Spleen (tissue), 11 donors: ENCODE data around the gene ART4. TPM values are rescaled to one million over a fixed set of nuclear protein-coding genes. Genes with fewer than 3 reads are reported as not detected.

Experiments used
- DNase-seq: peaks from one replicate; pipeline ENCODE4 v3.0.0-alpha.2; 2020
- H3K27ac ChIP-seq, 8 donors: fragments of 200-600 bp; sonication (generic) in 7 of 8; 1 replicate in 4 of 8; 2 replicates in 4 of 8; pipeline versions ENCODE4 v1.5.0 to v1.8.0; 2016 to 2021; ENCODE audit warnings: inconsistent platforms in 4 of 8, mild to moderate bottlenecking in 4 of 8, moderate library complexity in 1 of 8
- H3K27me3 ChIP-seq, 7 donors: fragments of 200-600 bp; sonication (generic) in 6 of 7; replicated peaks in 1 of 7; 1 replicate in 4 of 7; 2 replicates in 3 of 7; pipeline versions ENCODE4 v1.5.0 to v1.8.0; 2016 to 2021; ENCODE audit warnings: inconsistent platforms in 3 of 7, mild to moderate bottlenecking in 1 of 7
- H3K36me3 ChIP-seq, 6 donors: fragments of 200-600 bp; sonication (generic) in 5 of 6; 1 replicate in 4 of 6; 2 replicates in 2 of 6; pipeline versions ENCODE4 v1.5.0 to v1.8.0; 2016 to 2021; ENCODE audit warnings: inconsistent platforms in 2 of 6
- H3K4me1 ChIP-seq, 6 donors: fragments of 200-600 bp; sonication (generic) in 5 of 6; 1 replicate in 3 of 6; 2 replicates in 3 of 6; pipeline versions ENCODE4 v1.5.0 to v1.8.0; 2016 to 2021; ENCODE audit warnings: inconsistent platforms in 3 of 6
- H3K4me3 ChIP-seq, 8 donors: fragments of 200-600 bp; sonication (generic) in 7 of 8; 1 replicate in 4 of 8; 2 replicates in 4 of 8; pipeline versions ENCODE4 v1.5.0 to v1.8.0; 2016 to 2021; ENCODE audit warnings: inconsistent platforms in 4 of 8, mild to moderate bottlenecking in 4 of 8, moderate library complexity in 2 of 8
- H3K9me3 ChIP-seq, 8 donors: fragments of 200-600 bp; sonication (generic) in 7 of 8; 1 replicate in 4 of 8; 2 replicates in 4 of 8; pipeline versions ENCODE4 v1.5.0 to v1.8.0; 2016 to 2021; ENCODE audit warnings: inconsistent platforms in 4 of 8
- POLR2A ChIP-seq, 3 donors: fragments of 450-650 bp; IDR thresholded peaks; one replicate each; pipeline ENCODE4 v1.5.1; 2017; ENCODE audit warnings: antibody characterized with exemption in 3 of 3, mild to moderate bottlenecking in 1 of 3
- POLR2AphosphoS5 ChIP-seq, 3 donors: sonication (generic); formaldehyde crosslinking; IDR thresholded peaks; one replicate each; pipeline ENCODE4 v1.5.1; 2017; ENCODE audit warnings: antibody characterized with exemption in 3 of 3
- WGBS, 5 donors: extraction: QIAGEN DNeasy Blood & Tissue Kit in 3 of 5; methylation state at CpG; one replicate each; pipeline versions ENCODE4 v1.1.5 to v1.1.7; 2013 to 2018; 5-methylcytosine and 5-hydroxymethylcytosine counted together
- intact Hi-C: fragments of 100-400 bp; cut with DNase I; formaldehyde crosslinking; loops from one replicate; pipeline ENCODE4 v1.15.0; 2023; ENCODE audit warnings: low total_unique reads
- polyA plus RNA-seq, 3 donors: library from polyadenylated mRNA; stranded (reverse); fragments of 200-250 nt; gene quantifications; one replicate each; pipeline ENCODE4 v1.2.1, GENCODE V29; 2013
- total RNA-seq, 7 donors: library from RNA; depleted of rRNA in 3 of 7; stranded (reverse); fragments of >200 nt in 3 of 7; fragmentation: NEBNext Ultra II Directional in 4 of 7; extraction: Animal tissue kit (Norgen Biotek cat#: 25700) in 4 of 7; gene quantifications; one replicate each; pipeline versions ENCODE4 v1.1.0 to v1.2.1, GENCODE V29; 2016 to 2021
- TF ChIP-seq, protein P1 (sequence below), 11 experiments: fragments of 200-600 bp in 7 of 11; fragments of 450-650 bp in 4 of 11; sonication (generic) in 4 of 11; IDR thresholded peaks in 8 of 11; conservative IDR thresholded peaks in 3 of 11; 1 replicate in 7 of 11; 2 replicates in 4 of 11; pipeline versions ENCODE4 v1.4.0 to v1.8.0; 2016 to 2021; ENCODE audit warnings: antibody characterized with exemption in 11 of 11, inconsistent platforms in 4 of 11, mild to moderate bottlenecking in 1 of 11
- donor health status: healthy with polysubstance abuse.
- donor health status: DM: no; HTN: no; CAD: no; lungs with moderate emphysema.
- donor health status: DM: no; HTN: no; CAD: no.
- donor health status: Bipolar disorder and iron deficiency.
- donor health status: healthy.
- donor health status: DM: no; HTN: no; CAD: no.
- donor health status: DM: yes; HTN: yes; CAD: no.

The ART4 gene
- total and polyA plus RNA-seq, 10 donors: 2.3 to 46.1 (median 18.1) TPM

DNA sequence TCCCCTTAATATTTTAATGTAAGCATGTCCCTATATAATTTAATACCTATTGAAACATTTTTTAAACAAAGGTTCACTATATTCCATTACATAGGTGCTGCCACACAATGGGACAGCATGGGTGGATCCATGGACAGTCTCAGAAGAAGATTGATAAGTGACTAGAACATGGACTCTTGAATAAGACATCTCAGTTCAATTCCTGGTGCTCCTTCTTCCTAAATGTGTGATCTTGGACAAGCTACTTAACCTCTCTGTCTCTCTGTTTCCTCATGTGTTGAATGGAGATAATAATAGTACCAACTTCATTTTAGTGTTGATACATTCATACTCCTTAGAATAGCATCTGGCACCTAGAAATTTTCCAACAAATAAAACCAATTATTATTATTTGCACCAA, 1.1 kb upstream of the ART4 start:
- Histone ChIP-seq H3K4me3 (no peak overlapping the region), H3K27me3 (no peaks in the 10 kb centered on the region), H3K9me3 (peaks cover 0 to under 1% (median 0%) of the 10 kb centered on the region in 8 donors), H3K4me1 (peaks cover 11 to 59% (median 22%) of the 10 kb centered on the region in 6 donors), H3K36me3 (peaks cover 0 to 5% (median 0%) of the 10 kb centered on the region in 6 donors), H3K27ac (peak overlapping the region in 7 of 8 donors; percentile 73 to 85 (median 81))
- TF ChIP-seq POLR2A (IDR thresholded peaks at IDR 0.05): no peak
- TF ChIP-seq, protein P1, sequence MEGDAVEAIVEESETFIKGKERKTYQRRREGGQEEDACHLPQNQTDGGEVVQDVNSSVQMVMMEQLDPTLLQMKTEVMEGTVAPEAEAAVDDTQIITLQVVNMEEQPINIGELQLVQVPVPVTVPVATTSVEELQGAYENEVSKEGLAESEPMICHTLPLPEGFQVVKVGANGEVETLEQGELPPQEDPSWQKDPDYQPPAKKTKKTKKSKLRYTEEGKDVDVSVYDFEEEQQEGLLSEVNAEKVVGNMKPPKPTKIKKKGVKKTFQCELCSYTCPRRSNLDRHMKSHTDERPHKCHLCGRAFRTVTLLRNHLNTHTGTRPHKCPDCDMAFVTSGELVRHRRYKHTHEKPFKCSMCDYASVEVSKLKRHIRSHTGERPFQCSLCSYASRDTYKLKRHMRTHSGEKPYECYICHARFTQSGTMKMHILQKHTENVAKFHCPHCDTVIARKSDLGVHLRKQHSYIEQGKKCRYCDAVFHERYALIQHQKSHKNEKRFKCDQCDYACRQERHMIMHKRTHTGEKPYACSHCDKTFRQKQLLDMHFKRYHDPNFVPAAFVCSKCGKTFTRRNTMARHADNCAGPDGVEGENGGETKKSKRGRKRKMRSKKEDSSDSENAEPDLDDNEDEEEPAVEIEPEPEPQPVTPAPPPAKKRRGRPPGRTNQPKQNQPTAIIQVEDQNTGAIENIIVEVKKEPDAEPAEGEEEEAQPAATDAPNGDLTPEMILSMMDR (IDR thresholded peaks at IDR 0.05 in 8 of 11, conservative IDR thresholded peaks at IDR 0.05 in 3 of 11): no peak
- no peak for TF ChIP-seq POLR2AphosphoS5 (IDR thresholded peaks at IDR 0.05)
- intact Hi-C loops: no loop called here
- DNase-seq: no peak

GRCh38 chr12:14842315-14842714, 1.0 kb downstream of the ART4 start:
- peaks cover 0 to 4% (median 0%) of the 10 kb centered on the region in 8 donors for H3K9me3 ChIP-seq
- WGBS, 5 donors: 55 to 86% (median 71%) methylated on average over 3 of the region's 3 CpGs
- TF ChIP-seq POLR2A (IDR thresholded peaks at IDR 0.05): no peak
- no peak for TF ChIP-seq POLR2AphosphoS5 (IDR thresholded peaks at IDR 0.05)
- TF ChIP-seq, protein P1 (IDR thresholded peaks at IDR 0.05 in 8 of 11, conservative IDR thresholded peaks at IDR 0.05 in 3 of 11): no peak
- intact Hi-C loops: no loop called here
- peak overlapping the region in 6 of 8 donors; percentile 16 to 63 (median 29) for H3K4me3 ChIP-seq
- H3K27me3 ChIP-seq: no peaks in the 10 kb centered on the region
- peak overlapping the region; percentile 65 to 85 (median 80) for H3K27ac ChIP-seq
- DNase-seq: no peak
- peaks cover 11 to 58% (median 22%) of the 10 kb centered on the region in 6 donors for H3K4me1 ChIP-seq
- peaks cover 0 to 7% (median 0%) of the 10 kb centered on the region in 6 donors for H3K36me3 ChIP-seq

DNA sequence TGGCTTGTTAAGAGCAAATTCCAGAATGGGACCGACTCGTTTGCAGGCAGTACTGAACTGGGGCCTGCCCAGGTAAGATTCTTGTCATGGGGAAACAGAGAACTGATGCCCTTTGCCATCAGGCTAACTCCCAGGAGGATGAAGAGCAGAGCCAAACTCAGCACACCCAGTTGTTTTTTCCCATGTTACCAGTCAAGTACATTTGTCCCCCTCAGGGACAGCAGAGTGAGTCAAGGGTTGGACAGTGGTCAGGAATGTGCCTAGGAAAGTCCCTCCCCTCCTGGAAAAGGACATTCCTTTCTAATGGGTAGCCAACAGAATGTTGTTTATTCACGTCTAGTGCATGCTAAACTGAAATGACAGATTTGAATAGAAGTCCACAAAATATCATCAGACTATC, 1.6 kb downstream of the ART4 start:
- WGBS, 5 donors: 43 to 69% (median 63%) methylated on average over 3 of the region's 3 CpGs
- no peak for DNase-seq
- TF ChIP-seq, protein P1 (IDR thresholded peaks at IDR 0.05 in 8 of 11, conservative IDR thresholded peaks at IDR 0.05 in 3 of 11): no peak
- TF ChIP-seq POLR2A (IDR thresholded peaks at IDR 0.05): peak in 2 of 3 donors; percentile 3 to 69
- TF ChIP-seq POLR2AphosphoS5 (IDR thresholded peaks at IDR 0.05): peak in 2 of 3 donors; percentile 16 to 91
- intact Hi-C loops: no loop called here
- peaks cover 0 to 7% (median 0%) of the 10 kb centered on the region in 6 donors for H3K36me3 ChIP-seq
- peaks cover 0 to 4% (median 0%) of the 10 kb centered on the region in 8 donors for H3K9me3 ChIP-seq
- H3K27ac ChIP-seq: peak overlapping the region; percentile 65 to 85 (median 80)
- H3K4me3 ChIP-seq: peak overlapping the region in 6 of 8 donors; percentile 16 to 63 (median 29)
- H3K4me1 ChIP-seq: peaks cover 11 to 53% (median 21%) of the 10 kb centered on the region in 6 donors
- no peaks in the 10 kb centered on the region for H3K27me3 ChIP-seq

DNA sequence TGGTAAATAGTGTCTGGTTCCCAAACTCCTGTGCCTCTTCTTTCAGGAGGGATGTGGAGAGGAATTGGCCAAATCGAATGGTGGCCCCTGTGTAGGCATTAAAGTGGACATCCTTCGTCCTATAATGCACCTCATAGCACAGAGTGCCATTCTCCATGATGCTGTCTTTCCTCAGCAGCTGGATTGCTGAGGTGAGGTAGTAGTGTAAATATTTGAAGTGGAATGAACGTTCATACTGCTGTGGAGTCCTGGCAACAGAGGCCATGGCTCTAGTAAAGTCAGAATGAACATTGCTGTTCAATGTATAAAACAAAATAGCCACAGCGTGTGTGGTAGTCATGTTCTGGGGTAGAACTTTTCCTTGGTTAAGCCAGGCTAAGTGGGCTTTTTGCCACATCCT, 2.7 kb downstream of the ART4 start:
- no peak for DNase-seq
- Histone ChIP-seq H3K36me3 (peaks cover 0 to 7% (median 0%) of the 10 kb centered on the region in 6 donors), H3K27me3 (no peaks in the 10 kb centered on the region), H3K27ac (peak overlapping the region in 7 of 8 donors; percentile 73 to 85 (median 81)), H3K4me3 (peak overlapping the region in 3 of 8 donors; percentile 33 to 63 (median 42)), H3K9me3 (peaks cover 0 to 4% (median 0%) of the 10 kb centered on the region in 8 donors), H3K4me1 (peaks cover 7 to 47% (median 12%) of the 10 kb centered on the region in 6 donors)
- 83 to 91% (median 88%) methylated on average over 4 of the region's 4 CpGs for WGBS, 5 donors
- TF ChIP-seq POLR2AphosphoS5 (IDR thresholded peaks at IDR 0.05) (no peak), POLR2A (IDR thresholded peaks at IDR 0.05) (no peak)
- TF ChIP-seq, protein P1 (IDR thresholded peaks at IDR 0.05 in 8 of 11, conservative IDR thresholded peaks at IDR 0.05 in 3 of 11): no peak
- intact Hi-C loops: no loop called here
